ENCODE data around the gene P2RY2. TPM values are rescaled to one million over a fixed set of nuclear protein-coding genes. Genes with fewer than 3 reads are reported as not detected.

Gene P2RY2
- total and polyA plus RNA-seq, 2 experiments from 2014 or later, result 0.63 to 1.6 TPM

GRCh38 chr11:73260127-73260457 lies 42.0 kb downstream of the P2RY2 start:
- peaks cover 11% of the 10 kb centered on the region for H3K27me3 Mint-ChIP-seq (ENCODE audit: insufficient read depth, low read depth, poor library complexity)
- no peak for ATAC-seq
- no peaks in the 10 kb centered on the region for H3K36me3 ChIP-seq (ENCODE audit: insufficient read depth)

More at GRCh38 chr11:73260127-73260457, 42.0 kb downstream of the P2RY2 start:
- no peaks in the 10 kb centered on the region; the same call in 1 of the 2 replicates for H3K4me1 ChIP-seq (ENCODE audit: insufficient read depth)
- Mint-ChIP-seq H3K9me3 (no peaks in the 10 kb centered on the region), H3K27ac (no peak overlapping the region), H3K36me3 (ENCODE audit: low read depth) (no peaks in the 10 kb centered on the region), H3K4me1 (peaks cover 4% of the 10 kb centered on the region; the same call in 2 of the 3 replicates), H3K4me3 (no peak overlapping the region)
- no peak overlapping the region for H2AFZ ChIP-seq
- no peaks in the 10 kb centered on the region for H3K79me2 ChIP-seq (replicated peaks; ENCODE audit: insufficient read depth)
- DNase-seq (ENCODE audit: low spot score), result no peak
- no peaks in the 10 kb centered on the region for H3K9me2 ChIP-seq (ENCODE audit: insufficient read depth)
- H3K4me2 ChIP-seq, result no peak overlapping the region
- no peak overlapping the region for H3K27ac ChIP-seq (ENCODE audit: low read depth)
- H3K4me3 ChIP-seq, result no peak overlapping the region
- peaks cover 13% of the 10 kb centered on the region; the same call in 1 of the 2 replicates for H3K27me3 ChIP-seq (ENCODE audit: insufficient read depth)
- no peaks in the 10 kb centered on the region for H3F3A ChIP-seq (replicated peaks; ENCODE audit: low read depth)
- H4K20me1 ChIP-seq (replicated peaks; ENCODE audit: insufficient read depth), result no peaks in the 10 kb centered on the region
- no peak for TF ChIP-seq ZNF462 (CRISPR knock-in tag; IDR thresholded peaks at IDR 0.05)
- TF ChIP-seq ZNF114 (CRISPR knock-in tag; IDR thresholded peaks at IDR 0.05), result no peak
- no peak for TF ChIP-seq JUNB (IDR thresholded peaks at IDR 0.05; ENCODE audit: unreplicated experiment)
- TF ChIP-seq EZH2phosphoT487 (IDR thresholded peaks at IDR 0.05; ENCODE audit: unreplicated experiment), result no peak
- TF ChIP-seq CREB1 (CRISPR knock-in tag; IDR thresholded peaks at IDR 0.05; ENCODE audit: low read depth), result no peak
- TF ChIP-seq STAT1 (IDR thresholded peaks at IDR 0.05; ENCODE audit: unreplicated experiment), result no peak
- TF ChIP-seq POLR2AphosphoS5 (IDR thresholded peaks at IDR 0.05; ENCODE audit: low read depth), result no peak

All from GM23338 (cell line).